Gastroesophageal sphincter (tissue), 4 donors: ENCODE measurements around the gene MYO18A. TPM values are rescaled to one million over a fixed set of nuclear protein-coding genes. Genes with fewer than 3 reads are reported as not detected.

Source experiments
- ATAC-seq: fragments of 150-250 bp; one replicate; pipeline ENCODE4 v1.9.1; 2016; ENCODE audit warnings: mild to moderate bottlenecking, moderate library complexity
- H3K27ac ChIP-seq, 4 donors: fragments of 200-600 bp; sonication (generic) in 3 of 4; 1 replicate in 3 of 4; 2 replicates in 1 of 4; pipeline ENCODE4 v1.5.1; 2016 to 2019
- H3K27me3 ChIP-seq: fragments of 200-600 bp; sonication (generic); one replicate; pipeline ENCODE4 v1.5.1; 2019
- H3K36me3 ChIP-seq, 2 donors: fragments of 200-600 bp; sonication (generic); one replicate each; pipeline ENCODE4 v1.5.1; 2019; ENCODE audit warnings: control low read depth in 1 of 2
- H3K4me1 ChIP-seq, 3 donors: fragments of 200-600 bp; sonication (generic); 1 replicate in 2 of 3; 2 replicates in 1 of 3; pipeline ENCODE4 v1.5.1; 2016 to 2019; ENCODE audit warnings: control low read depth in 2 of 3
- H3K4me3 ChIP-seq, 2 donors: fragments of 200-600 bp; sonication (generic); one replicate each; pipeline ENCODE4 v1.5.1; 2019; ENCODE audit warnings: mild to moderate bottlenecking in 1 of 2, moderate library complexity in 1 of 2
- H3K9me3 ChIP-seq, 3 donors: fragments of 200-600 bp; sonication (generic); one replicate each; pipeline ENCODE4 v1.5.1; 2017 to 2019; ENCODE audit warnings: control low read depth in 2 of 3
- CTCF ChIP-seq, 4 experiments: fragments of 200-600 bp in 2 of 4; fragments of 450-650 bp in 2 of 4; sonication (generic) in 1 of 4; IDR thresholded peaks; one replicate each; pipeline ENCODE4 v1.5.1; 2017 to 2019; ENCODE audit warnings: antibody characterized with exemption in 4 of 4, mild to moderate bottlenecking in 2 of 4, moderate library complexity in 2 of 4
- EP300 ChIP-seq: sonication (generic); formaldehyde crosslinking; IDR thresholded peaks from one replicate; pipeline ENCODE4 v1.6.1; 2017; ENCODE audit warnings: antibody characterized with exemption, mild to moderate bottlenecking
- POLR2A ChIP-seq, 2 donors: fragments of 450-650 bp; IDR thresholded peaks; one replicate each; pipeline ENCODE4 v1.6.1; 2017; ENCODE audit warnings: antibody characterized with exemption in 2 of 2, mild to moderate bottlenecking in 2 of 2, moderate library complexity in 1 of 2
- POLR2AphosphoS5 ChIP-seq: sonication (generic); formaldehyde crosslinking; IDR thresholded peaks from one replicate; pipeline ENCODE4 v1.6.1; 2017; ENCODE audit warnings: antibody characterized with exemption
- WGBS, 2 donors: methylation state at CpG; one replicate each; pipeline ENCODE4 v1.1.5; 2018; ENCODE audit warnings: low coverage in 1 of 2; 5-methylcytosine and 5-hydroxymethylcytosine counted together
- total RNA-seq, 4 donors: library from RNA; depleted of rRNA; stranded (reverse); fragments of >200 nt; gene quantifications; one replicate each; pipeline ENCODE4 v1.1.0, GENCODE V29; 2016

The MYO18A gene
- total RNA-seq, 4 donors from 2014 or later = 45.5 to 70.5 (median 56.5) TPM

GRCh38 chr17:29124135-29124924, 55.9 kb downstream of the MYO18A start:
- H3K9me3 ChIP-seq = no peaks in the 10 kb centered on the region
- no peak overlapping the region for H3K4me3 ChIP-seq
- 0 to 53% methylated on average over 1 to 4 of the region's 13 CpGs for WGBS, 2 donors
- no peak overlapping the region for H3K27ac ChIP-seq
- peak; percentile 80 for ATAC-seq
- TF ChIP-seq EP300 = no peak
- TF ChIP-seq POLR2A (IDR thresholded peaks at IDR 0.05) = no peak
- TF ChIP-seq POLR2AphosphoS5 = no peak
- peak in 3 of 4 experiments; percentile 64 to 83 (median 73) for TF ChIP-seq CTCF (IDR thresholded peaks at IDR 0.05)
- no peaks in the 10 kb centered on the region for H3K27me3 ChIP-seq
- H3K4me1 ChIP-seq = peaks cover 0 to 16% (median 5%) of the 10 kb centered on the region in 3 donors
- peaks cover 0 to 76% of the 10 kb centered on the region in 2 donors for H3K36me3 ChIP-seq

- Histone ChIP-seq H3K36me3 (peaks cover 0 to 76% of the 10 kb centered on the region in 2 donors), H3K9me3 (no peaks in the 10 kb centered on the region), H3K27me3 (no peaks in the 10 kb centered on the region), H3K4me3 (no peak overlapping the region), H3K4me1 (peaks cover 0 to 16% (median 5%) of the 10 kb centered on the region in 3 donors), H3K27ac (no peak overlapping the region)
- no peak for ATAC-seq
- WGBS, 2 donors = 75 to 78% methylated on average over 3 to 8 of the region's 9 CpGs
- no peak for TF ChIP-seq POLR2A (IDR thresholded peaks at IDR 0.05)
- TF ChIP-seq EP300 = no peak
- TF ChIP-seq CTCF (IDR thresholded peaks at IDR 0.05) = no peak
- no peak for TF ChIP-seq POLR2AphosphoS5
These were observed 57.1 kb downstream of the MYO18A start for GRCh38 chr17:29123111-29123510.

- Histone ChIP-seq H3K9me3 (no peaks in the 10 kb centered on the region), H3K27ac (no peak overlapping the region), H3K27me3 (no peaks in the 10 kb centered on the region), H3K4me3 (no peak overlapping the region), H3K36me3 (peaks cover 0 to 74% of the 10 kb centered on the region in 2 donors), H3K4me1 (peaks cover 0 to 25% (median 5%) of the 10 kb centered on the region in 3 donors)
- no peak for TF ChIP-seq POLR2AphosphoS5
- no peak for TF ChIP-seq CTCF (IDR thresholded peaks at IDR 0.05)
- no peak for TF ChIP-seq EP300
- no peak for ATAC-seq
- 89% methylated on average over 7 of the region's 10 CpGs; no CpG with 5 or more reads in 1 of the 2 donors for WGBS, 2 donors
These were observed 58.8 kb downstream of the MYO18A start for GRCh38 chr17:29121442-29121841.

DNA sequence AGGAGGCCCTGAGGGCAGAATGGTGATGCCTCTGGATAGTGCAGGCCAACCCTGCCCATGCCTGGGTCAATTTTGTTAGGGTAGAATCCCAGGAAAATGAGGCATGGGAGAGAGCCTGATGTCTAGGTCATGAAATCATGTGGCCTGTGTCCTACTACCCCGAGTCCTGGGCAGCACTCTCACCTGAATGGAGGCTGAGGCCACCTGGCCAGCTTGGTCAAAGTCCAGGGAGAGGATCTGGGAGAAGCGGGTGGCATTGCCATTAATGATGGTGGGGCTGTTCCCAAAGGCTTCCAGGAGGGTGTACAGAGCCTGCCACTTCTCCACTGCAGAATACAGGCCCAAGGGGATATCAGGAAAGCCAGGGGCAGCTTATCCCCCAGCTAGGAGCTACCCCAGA, 59.8 kb downstream of the MYO18A start:
- Histone ChIP-seq H3K36me3 (peaks cover 0 to 77% of the 10 kb centered on the region in 2 donors), H3K9me3 (no peaks in the 10 kb centered on the region), H3K27me3 (no peaks in the 10 kb centered on the region), H3K27ac (no peak overlapping the region), H3K4me1 (peaks cover 0 to 24% (median 5%) of the 10 kb centered on the region in 3 donors), H3K4me3 (no peak overlapping the region)
- no CpG with 5 or more reads among the region's 2 CpGs for WGBS, 2 donors
- TF ChIP-seq CTCF (IDR thresholded peaks at IDR 0.05) (no peak), EP300 (no peak), POLR2AphosphoS5 (no peak), POLR2A (IDR thresholded peaks at IDR 0.05) (no peak)
- no peak for ATAC-seq

DNA sequence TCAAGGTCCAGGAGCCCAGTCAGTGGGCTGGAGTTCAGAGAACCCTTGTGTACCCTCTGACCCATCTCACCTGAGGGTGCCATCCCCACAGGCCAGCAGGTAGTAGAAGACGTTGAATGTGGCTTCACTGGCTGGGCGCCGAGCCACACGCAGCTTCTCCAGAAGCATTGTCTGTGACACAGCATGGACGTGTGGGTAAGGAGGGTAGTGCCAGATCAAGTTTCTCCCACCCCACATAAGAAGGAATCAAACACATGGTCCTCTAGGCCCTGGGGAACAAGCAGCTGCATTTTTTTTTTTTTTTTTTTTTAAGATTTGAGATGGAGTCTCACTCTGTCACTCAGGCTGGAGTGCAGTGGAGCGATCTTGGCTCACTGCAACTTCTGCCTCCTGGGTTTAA, 60.9 kb downstream of the MYO18A start:
- Histone ChIP-seq H3K9me3 (no peaks in the 10 kb centered on the region), H3K27me3 (no peaks in the 10 kb centered on the region), H3K36me3 (peaks cover 0 to 83% of the 10 kb centered on the region in 2 donors), H3K4me1 (peaks cover 0 to 13% (median 0%) of the 10 kb centered on the region in 3 donors), H3K27ac (no peak overlapping the region), H3K4me3 (no peak overlapping the region)
- WGBS, 2 donors = 80% methylated on average over 4 of the region's 6 CpGs; no CpG with 5 or more reads in 1 of the 2 donors
- TF ChIP-seq POLR2AphosphoS5 = no peak
- TF ChIP-seq EP300 = no peak
- TF ChIP-seq CTCF (IDR thresholded peaks at IDR 0.05) = no peak
- no peak for TF ChIP-seq POLR2A (IDR thresholded peaks at IDR 0.05)
- ATAC-seq = no peak
